MCF 10A (cell line): ENCODE results near the gene FOXA2. TPM values are rescaled to one million over a fixed set of nuclear protein-coding genes. Genes with fewer than 3 reads are reported as not detected.

Source experiments
- BruUV-seq: library from RNA; stranded (reverse); fragments of 400-500 nt; replicated peaks from 2 replicates; lab custom pipeline; 2021; lab: Mats Ljungman, UMichigan
- CTCF ChIA-PET: fragments of 300-600 bp; sonication (Branson Sonifier 250); formaldehyde crosslinking; extraction: SDS; loops from one replicate; lab custom pipeline; 2021; ENCODE audit warnings: antibody characterized with exemption, inconsistent platforms; lab: Yijun Ruan, JAX
- POLR2A ChIA-PET: fragments of 300-600, 350-650 bp; sonication (Branson Sonifier 250); formaldehyde crosslinking; extraction: SDS; loops from one replicate; lab custom pipeline; 2020; ENCODE audit warnings: antibody characterized with exemption, inconsistent platforms; lab: Yijun Ruan, JAX
- DNase-seq: peaks from one replicate; pipeline ENCODE4 v3.0.0-alpha.2; 2018; ENCODE audit not compliant: unreplicated experiment
- H3K27ac Mint-ChIP-seq: one replicate; pipeline ENCODE4 v1.8.0; 2022; ENCODE audit warnings: mild to moderate bottlenecking, low read depth, mixed read lengths; ENCODE audit not compliant: unreplicated experiment
- H3K27me3 Mint-ChIP-seq: one replicate; pipeline ENCODE4 v1.8.0; 2022; ENCODE audit warnings: mixed read lengths; ENCODE audit not compliant: insufficient read depth, unreplicated experiment
- H3K36me3 Mint-ChIP-seq: one replicate; pipeline ENCODE4 v1.8.0; 2022; ENCODE audit warnings: mild to moderate bottlenecking, moderate library complexity, mixed read lengths; ENCODE audit not compliant: insufficient read depth, unreplicated experiment
- H3K4me1 Mint-ChIP-seq: one replicate; pipeline ENCODE4 v1.8.0; 2022; ENCODE audit warnings: mixed read lengths; ENCODE audit not compliant: insufficient read depth, unreplicated experiment
- H3K4me3 Mint-ChIP-seq: one replicate; pipeline ENCODE4 v1.8.0; 2022; ENCODE audit warnings: mild to moderate bottlenecking, moderate library complexity, mixed read lengths; ENCODE audit not compliant: unreplicated experiment
- H3K9me3 Mint-ChIP-seq: one replicate; pipeline ENCODE4 v1.8.0; 2022; ENCODE audit warnings: mixed read lengths; ENCODE audit not compliant: unreplicated experiment
- intact Hi-C: fragments of 100-400 bp; cut with micrococcal nuclease; formaldehyde crosslinking; loops from 2 replicates; pipeline ENCODE4 v1.14.1; 2022
- total RNA-seq: library from RNA; stranded (reverse); gene quantifications from 2 replicates; pipeline ENCODE4 v1.2.3, GENCODE V29; 2022
- TF ChIP-seq, protein P1 (sequence below): fragments of 200-600 bp; IDR thresholded peaks from one replicate; pipeline ENCODE4 v1.8.0; 2022; ENCODE audit warnings: antibody characterized with exemption, mild to moderate bottlenecking; ENCODE audit not compliant: unreplicated experiment

FOXA2 gene
- total RNA-seq, 1 experiment from 2014 or later = 1.1 TPM

DNA sequence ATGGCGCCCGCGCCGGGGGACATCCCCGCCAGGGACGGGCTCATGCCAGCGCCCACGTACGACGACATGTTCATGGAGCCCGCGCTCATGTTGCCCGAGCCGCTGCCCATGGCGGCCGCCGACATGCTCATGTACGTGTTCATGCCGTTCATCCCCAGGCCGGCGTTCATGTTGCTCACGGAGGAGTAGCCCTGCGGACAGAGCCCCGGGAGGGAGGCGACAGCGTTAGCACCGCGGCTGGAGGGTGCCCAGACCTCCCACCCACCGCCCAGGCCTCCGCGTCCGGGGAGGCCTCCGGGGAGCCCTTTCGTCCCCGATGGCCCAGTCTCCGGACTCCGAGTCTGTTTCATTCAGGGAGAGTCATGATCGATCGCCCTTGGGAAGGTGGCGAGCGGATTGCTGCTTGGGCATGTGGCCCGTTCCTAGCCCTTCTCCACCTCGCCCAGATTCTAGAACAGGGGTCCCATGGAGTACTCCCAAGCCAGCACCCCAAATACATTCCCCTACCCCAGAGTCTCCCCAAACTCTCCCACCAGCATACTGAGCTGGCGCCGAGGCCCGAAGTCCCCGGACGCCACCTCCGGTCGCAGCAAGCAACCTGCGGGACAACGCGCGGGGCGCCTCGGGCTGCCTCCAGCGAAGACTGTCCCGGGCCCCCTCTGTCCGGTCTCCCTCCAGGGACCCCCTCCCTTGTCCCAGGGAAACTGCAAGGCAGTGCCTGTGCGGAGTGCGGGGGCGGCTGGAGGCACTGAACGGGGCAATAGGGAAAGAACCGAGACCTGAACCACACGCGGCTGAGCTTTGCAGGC, 1.2 kb downstream of the FOXA2 start:
- H3K27me3 Mint-ChIP-seq = peaks cover 8% of the 10 kb centered on the region
- peak overlapping the region; percentile 70 for H3K4me3 Mint-ChIP-seq
- POLR2A ChIA-PET = no interaction called here

DNA sequence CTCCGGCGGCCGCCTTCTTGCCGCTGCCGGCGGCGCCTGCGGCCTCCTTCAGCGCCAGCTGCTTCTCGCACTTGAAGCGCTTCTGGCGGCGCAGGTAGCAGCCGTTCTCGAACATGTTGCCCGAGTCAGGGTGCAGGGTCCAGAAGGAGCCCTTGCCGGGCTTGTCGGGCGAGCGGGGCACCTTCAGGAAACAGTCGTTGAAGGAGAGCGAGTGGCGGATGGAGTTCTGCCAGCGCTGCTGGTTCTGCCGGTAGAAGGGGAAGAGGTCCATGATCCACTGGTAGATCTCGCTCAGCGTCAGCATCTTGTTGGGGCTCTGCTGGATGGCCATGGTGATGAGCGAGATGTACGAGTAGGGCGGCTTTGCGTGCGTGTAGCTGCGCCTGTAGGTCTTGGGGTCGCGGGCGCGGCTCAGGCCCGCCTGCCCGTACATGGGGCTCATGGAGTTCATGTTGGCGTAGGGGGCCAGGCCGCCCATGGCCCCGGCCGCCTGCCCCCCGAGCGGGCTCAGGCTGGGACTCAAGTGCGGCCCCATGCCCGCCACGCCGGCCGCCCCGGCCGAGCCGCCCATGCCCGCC, 1.9 kb downstream of the FOXA2 start:
- Mint-ChIP-seq H3K4me1 (no peaks in the 10 kb centered on the region), H3K27ac (no peak overlapping the region), H3K9me3 (no peaks in the 10 kb centered on the region), H3K4me3 (no peak overlapping the region), H3K27me3 (peaks cover 15% of the 10 kb centered on the region), H3K36me3 (no peaks in the 10 kb centered on the region)
- CTCF ChIA-PET = no interaction called here
- POLR2A ChIA-PET = no interaction called here
- TF ChIP-seq, protein P1, sequence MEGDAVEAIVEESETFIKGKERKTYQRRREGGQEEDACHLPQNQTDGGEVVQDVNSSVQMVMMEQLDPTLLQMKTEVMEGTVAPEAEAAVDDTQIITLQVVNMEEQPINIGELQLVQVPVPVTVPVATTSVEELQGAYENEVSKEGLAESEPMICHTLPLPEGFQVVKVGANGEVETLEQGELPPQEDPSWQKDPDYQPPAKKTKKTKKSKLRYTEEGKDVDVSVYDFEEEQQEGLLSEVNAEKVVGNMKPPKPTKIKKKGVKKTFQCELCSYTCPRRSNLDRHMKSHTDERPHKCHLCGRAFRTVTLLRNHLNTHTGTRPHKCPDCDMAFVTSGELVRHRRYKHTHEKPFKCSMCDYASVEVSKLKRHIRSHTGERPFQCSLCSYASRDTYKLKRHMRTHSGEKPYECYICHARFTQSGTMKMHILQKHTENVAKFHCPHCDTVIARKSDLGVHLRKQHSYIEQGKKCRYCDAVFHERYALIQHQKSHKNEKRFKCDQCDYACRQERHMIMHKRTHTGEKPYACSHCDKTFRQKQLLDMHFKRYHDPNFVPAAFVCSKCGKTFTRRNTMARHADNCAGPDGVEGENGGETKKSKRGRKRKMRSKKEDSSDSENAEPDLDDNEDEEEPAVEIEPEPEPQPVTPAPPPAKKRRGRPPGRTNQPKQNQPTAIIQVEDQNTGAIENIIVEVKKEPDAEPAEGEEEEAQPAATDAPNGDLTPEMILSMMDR = no peak
- DNase-seq = no peak
- intact Hi-C loops = no loop called here
- no TSS peak for BruUV-seq

More for the DNA sequence above, 1.2 kb downstream of the FOXA2 start:
- Mint-ChIP-seq H3K9me3 (no peaks in the 10 kb centered on the region), H3K27ac (peak overlapping the region; percentile 19), H3K4me1 (no peaks in the 10 kb centered on the region), H3K36me3 (no peaks in the 10 kb centered on the region)
- TF ChIP-seq, protein P1 = no peak
- BruUV-seq = no TSS peak
- DNase-seq = no peak
- CTCF ChIA-PET = no interaction called here
- intact Hi-C loops = no loop called here

DNA sequence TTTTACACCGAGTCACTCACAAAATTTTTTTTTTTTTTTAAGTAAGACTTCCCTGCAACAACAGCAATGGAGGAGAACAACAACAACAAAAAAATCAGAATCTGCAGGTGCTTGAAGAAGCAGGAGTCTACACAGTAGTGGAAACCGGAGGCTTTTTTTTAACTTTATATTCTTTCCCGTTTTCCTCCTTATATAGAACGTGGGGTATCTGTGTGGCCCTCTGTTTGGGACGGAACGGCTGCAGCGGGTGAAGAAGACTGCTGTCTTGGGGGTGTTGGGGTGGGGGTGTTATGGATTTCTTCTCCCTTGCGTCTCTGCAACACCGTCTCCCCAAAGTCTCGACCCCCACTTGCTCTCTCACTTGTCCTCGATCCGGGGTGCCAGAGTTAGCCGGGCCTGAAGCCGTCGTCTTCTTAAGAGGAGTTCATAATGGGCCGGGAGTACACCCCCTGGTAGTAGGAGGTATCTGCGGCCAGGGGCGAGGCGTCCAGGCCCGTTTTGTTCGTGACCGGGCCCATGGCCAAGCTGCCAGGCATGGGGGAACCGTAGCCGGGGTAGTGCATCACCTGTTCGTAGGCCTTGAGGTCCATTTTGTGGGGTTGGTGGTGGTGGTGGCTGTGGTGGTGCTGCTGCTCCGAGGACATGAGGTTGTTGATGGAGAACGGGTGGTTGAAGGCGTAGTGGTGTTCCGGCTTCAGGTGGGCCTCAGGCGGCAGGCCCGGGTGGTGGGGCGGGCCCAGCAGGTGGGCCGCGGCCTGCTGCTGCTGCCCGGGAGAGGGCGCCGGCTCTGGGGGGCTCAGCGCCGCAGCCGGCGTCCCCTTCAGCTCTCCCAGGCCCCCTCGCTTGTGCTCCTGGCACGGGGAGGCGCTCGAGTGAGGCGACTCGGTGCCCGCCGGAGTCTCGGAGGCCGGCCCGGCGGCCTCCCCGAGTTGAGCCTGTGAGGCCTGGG, 2.7 kb downstream of the FOXA2 start:
- CTCF ChIA-PET = interaction anchor here (0.7 kb wide), 1 partner anchor 16 kb away, joined by 3 read pairs; no protein-coding TSS in a partner anchor
- intact Hi-C loops = no loop called here
- no peak overlapping the region for H3K27ac Mint-ChIP-seq
- no peak for DNase-seq
- BruUV-seq = TSS peak; percentile 40
- H3K9me3 Mint-ChIP-seq = no peaks in the 10 kb centered on the region
- POLR2A ChIA-PET = no interaction called here
- H3K4me3 Mint-ChIP-seq = no peak overlapping the region
- H3K27me3 Mint-ChIP-seq = peaks cover 16% of the 10 kb centered on the region
- no peaks in the 10 kb centered on the region for H3K4me1 Mint-ChIP-seq
- no peaks in the 10 kb centered on the region for H3K36me3 Mint-ChIP-seq
- TF ChIP-seq, protein P1 = no peak
